Measurements from ENCODE around the gene TMEM151A. TPM values are rescaled to one million over a fixed set of nuclear protein-coding genes. Genes with fewer than 3 reads are reported as not detected.

Gene TMEM151A
- total and polyA plus RNA-seq, 9 donors, result 0.04 TPM; not detected in 8

DNA sequence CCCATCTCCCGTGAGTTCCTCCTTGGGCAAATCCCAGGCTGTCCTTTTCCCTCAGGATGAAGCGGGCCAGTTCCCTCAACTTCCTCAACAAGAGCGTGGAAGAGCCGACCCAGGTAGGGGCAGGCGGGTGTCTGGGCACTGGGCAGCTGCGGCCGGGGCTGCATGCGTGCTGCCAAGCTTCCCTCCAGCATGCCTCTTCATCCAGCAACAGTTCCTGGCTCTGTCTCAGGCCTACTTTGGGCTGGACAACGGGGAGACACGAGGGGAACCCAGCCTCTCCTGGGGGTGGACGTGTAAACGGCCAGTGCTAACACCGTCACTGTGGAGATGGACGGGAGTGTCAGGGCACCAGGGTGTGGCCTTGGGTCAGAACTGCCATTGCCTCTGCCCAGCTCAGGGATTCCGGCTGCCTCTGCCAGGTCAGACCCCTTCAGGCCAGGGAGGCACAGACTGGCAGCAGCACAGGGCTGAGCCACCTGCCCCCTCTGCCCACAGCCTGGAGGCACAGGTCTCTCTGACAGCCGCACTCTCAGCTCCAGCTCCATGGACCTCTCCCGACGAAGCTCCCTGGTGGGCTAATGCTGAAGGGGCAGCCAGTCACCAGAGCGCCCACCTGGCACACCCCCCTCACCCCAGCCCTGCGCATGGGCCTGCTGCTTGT is 25.2 kb upstream of the TMEM151A start:
- peaks cover 52% of the 10 kb centered on the region for H3K36me3 ChIP-seq (ENCODE audit: control insufficient read depth, insufficient read depth, low read length)
- H3K27ac ChIP-seq (ENCODE audit: low read length), result peak overlapping the region; percentile 100

DNA sequence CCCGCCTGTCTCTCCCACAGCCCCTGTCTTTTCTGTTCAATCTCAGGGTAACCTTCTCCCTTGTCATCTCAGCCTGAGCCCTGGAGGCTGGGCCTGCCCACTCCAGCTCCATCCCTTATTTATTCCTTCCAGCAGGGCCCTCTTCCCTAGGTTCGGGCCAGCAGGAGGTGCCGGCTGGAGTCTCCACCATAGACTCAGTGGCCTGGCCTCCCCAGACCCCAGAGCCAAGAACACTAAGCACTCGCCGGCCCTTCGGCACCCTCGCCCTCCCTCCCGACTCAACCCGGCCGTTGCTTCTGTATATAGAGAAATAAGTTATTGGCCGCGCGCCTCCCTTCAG is 24.7 kb upstream of the TMEM151A start:
- H3K36me3 ChIP-seq (ENCODE audit: control insufficient read depth, insufficient read depth, low read length), result peaks cover 53% of the 10 kb centered on the region

More for the DNA sequence above, 25.2 kb upstream of the TMEM151A start:
- no peaks in the 10 kb centered on the region for H3K9me3 ChIP-seq (replicated peaks; ENCODE audit: control insufficient read depth, low read depth, low read length)
- no peaks in the 10 kb centered on the region for H3K27me3 ChIP-seq (ENCODE audit: control insufficient read depth, insufficient read depth, low read length)
- 67% methylated on average over 20 of the region's 20 CpGs for WGBS (ENCODE audit: insufficient coverage)
- peaks cover 32% of the 10 kb centered on the region for H3K4me1 ChIP-seq (ENCODE audit: control insufficient read depth, insufficient read depth, low read length)
- no peak for DNase-seq
- peak overlapping the region; percentile 73 for H3K4me3 ChIP-seq (ENCODE audit: low read length)

DNA sequence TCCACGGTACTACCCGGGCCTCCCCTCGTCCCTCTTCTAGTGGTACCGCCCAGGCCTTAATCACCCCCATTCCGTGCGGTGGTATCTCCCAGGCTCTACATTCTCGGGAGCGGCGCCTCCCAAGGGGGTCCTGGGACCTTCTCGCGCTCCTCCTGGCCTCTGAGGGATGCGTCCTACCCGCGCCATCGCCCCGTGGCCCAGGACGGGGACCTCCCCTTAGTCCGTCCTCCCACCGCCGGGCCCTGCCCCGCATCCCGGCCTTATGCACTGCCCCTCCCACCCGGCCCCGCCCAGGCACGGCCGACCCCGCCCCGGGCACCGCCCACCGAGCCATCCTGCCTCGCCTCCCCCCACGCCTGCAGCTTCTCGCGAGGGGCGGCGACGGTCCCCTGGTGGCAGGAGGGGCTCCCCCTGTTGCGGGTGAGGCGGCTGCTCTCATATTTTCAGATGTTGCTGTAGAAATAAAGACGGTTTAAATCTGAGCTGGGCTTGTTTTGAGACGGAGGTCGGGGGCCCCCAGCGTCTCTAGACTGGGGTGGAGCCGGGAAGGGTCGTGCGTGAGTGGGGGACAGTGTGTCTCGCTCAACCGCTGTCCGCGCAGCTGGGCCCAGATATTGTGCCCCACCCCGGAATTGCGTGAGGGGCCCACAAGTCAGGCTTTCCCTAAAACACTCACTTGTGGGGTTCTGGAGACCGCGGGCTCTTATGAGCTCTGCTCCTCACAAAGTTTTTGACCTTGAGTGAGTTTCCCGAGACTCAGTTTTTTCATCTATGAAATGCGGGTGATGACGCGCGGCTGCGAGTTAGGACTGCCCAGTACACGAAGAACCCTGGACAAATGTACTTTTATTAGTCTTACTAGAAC is 24.1 kb upstream of the TMEM151A start:
- 0% methylated on average over 33 of the region's 61 CpGs for WGBS (ENCODE audit: insufficient coverage)
- Histone ChIP-seq H3K36me3 (ENCODE audit: control insufficient read depth, insufficient read depth, low read length) (peaks cover 53% of the 10 kb centered on the region), H3K4me3 (ENCODE audit: low read length) (peak overlapping the region; percentile 73), H3K9me3 (replicated peaks; ENCODE audit: control insufficient read depth, low read depth, low read length) (no peaks in the 10 kb centered on the region), H3K27ac (ENCODE audit: low read length) (peak overlapping the region; percentile 100), H3K4me1 (ENCODE audit: control insufficient read depth, insufficient read depth, low read length) (peaks cover 32% of the 10 kb centered on the region), H3K27me3 (ENCODE audit: control insufficient read depth, insufficient read depth, low read length) (no peaks in the 10 kb centered on the region)
- peak; percentile 96 for DNase-seq

More for the DNA sequence above, 24.7 kb upstream of the TMEM151A start:
- no peaks in the 10 kb centered on the region for H3K9me3 ChIP-seq (replicated peaks; ENCODE audit: control insufficient read depth, low read depth, low read length)
- no peak for DNase-seq
- peaks cover 32% of the 10 kb centered on the region for H3K4me1 ChIP-seq (ENCODE audit: control insufficient read depth, insufficient read depth, low read length)
- H3K4me3 ChIP-seq (ENCODE audit: low read length), result peak overlapping the region; percentile 73
- WGBS (ENCODE audit: insufficient coverage), result 50% methylated on average over 1 of the region's 13 CpGs
- no peaks in the 10 kb centered on the region for H3K27me3 ChIP-seq (ENCODE audit: control insufficient read depth, insufficient read depth, low read length)
- H3K27ac ChIP-seq (ENCODE audit: low read length), result peak overlapping the region; percentile 100

DNA sequence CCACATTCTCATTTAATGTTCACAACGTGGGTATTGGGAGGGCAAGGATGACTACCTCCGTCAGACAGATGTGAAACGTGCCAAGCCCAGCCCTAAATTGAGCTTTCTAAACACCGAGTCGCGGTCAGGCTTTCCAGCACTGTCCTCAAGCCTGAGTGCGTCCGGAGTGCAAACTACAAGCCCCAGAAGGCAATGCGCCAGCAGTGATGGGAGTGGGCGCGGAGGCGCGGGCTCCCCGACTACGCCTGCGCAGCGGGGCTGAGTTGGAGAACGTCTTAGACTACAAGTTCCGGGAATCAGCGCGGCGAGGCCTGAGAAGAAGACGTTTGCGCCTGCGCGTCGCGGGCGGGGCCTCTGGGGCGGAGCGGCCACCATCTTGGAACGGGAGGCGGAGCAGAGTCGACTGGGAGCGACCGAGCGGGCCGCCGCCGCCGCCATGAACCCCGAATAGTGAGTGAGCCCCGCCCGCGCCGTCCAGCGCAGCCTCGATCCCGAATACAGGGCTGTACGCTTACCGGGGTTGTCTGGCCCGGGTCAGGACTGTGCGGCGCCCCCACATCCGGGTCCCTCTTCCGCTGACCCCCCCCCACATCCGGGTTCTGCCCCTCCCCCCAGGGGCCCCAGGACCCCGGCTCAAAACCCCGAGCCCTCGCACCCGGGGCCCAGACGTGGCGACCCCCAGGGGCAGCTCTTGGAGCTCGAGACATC is 23.3 kb upstream of the TMEM151A start, which contains the start of gene RAB1B:
Gene RAB1B (plus strand): TSS at position 396 of the 708 bp plus-strand sequence. CDS start 41 bp downstream, at position 437.
- H3K36me3 ChIP-seq (ENCODE audit: control insufficient read depth, insufficient read depth, low read length), result peaks cover 53% of the 10 kb centered on the region
- H3K4me3 ChIP-seq (ENCODE audit: low read length), result peak within 1 kb of the TSS; percentile 97
- under 1% methylated on average over 52 of the region's 64 CpGs for WGBS (ENCODE audit: insufficient coverage)
- peak; percentile 100 for DNase-seq
- H3K4me1 ChIP-seq (ENCODE audit: control insufficient read depth, insufficient read depth, low read length), result peaks cover 37% of the 10 kb centered on the region
- no peaks in the 10 kb centered on the region for H3K9me3 ChIP-seq (replicated peaks; ENCODE audit: control insufficient read depth, low read depth, low read length)
- no peaks in the 10 kb centered on the region for H3K27me3 ChIP-seq (ENCODE audit: control insufficient read depth, insufficient read depth, low read length)
- H3K27ac ChIP-seq (ENCODE audit: low read length), result peak within 1 kb of the TSS; percentile 100

DNA sequence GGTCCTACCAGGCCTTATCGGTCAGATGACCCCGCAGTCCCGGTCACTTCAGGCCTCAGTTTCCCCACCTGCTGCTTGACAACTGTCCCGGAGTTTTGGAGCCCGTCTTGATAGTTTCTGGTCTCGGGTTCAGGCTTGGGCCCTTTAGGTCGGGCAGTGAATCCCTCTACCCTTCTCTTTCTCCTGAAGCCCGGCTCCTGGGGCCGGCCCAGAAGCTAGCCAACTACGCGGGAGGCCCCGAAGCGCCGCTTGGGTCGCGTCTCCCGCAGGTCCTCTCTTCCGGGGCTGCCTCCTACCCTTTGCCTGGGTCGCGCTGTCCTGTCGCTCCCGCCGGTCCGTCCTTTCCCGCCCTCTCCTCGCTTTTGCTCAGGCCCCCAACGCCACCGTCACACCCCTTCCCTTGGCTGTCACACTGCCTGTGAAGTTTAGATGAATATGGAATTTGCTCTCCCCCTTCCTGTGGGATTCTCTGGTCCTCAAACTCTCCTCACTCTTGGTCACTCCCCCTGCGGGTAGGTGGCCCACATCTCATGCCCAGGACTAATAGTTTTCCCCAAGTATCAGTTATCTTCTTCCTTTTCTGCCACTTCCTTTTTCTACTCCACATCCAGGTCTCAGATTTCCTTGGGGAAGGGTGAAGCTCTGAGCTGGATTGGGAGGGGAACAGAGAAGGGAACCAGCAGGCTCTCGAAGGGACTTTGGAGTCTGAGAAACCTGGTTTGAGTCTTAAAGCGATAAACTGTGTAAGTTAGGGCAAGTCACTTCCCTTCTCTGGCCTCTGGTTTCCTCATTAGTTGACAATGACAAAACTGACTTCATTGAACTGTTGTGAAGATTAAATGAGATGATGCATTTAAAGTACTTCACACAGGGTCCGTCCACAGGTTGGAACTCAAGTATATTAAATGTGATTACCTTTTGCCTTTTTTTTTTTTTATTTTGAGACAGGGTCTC is 22.5 kb upstream of the TMEM151A start:
- Histone ChIP-seq H3K4me3 (ENCODE audit: low read length) (peak overlapping the region; percentile 97), H3K4me1 (ENCODE audit: control insufficient read depth, insufficient read depth, low read length) (peaks cover 45% of the 10 kb centered on the region), H3K9me3 (replicated peaks; ENCODE audit: control insufficient read depth, low read depth, low read length) (no peaks in the 10 kb centered on the region), H3K36me3 (ENCODE audit: control insufficient read depth, insufficient read depth, low read length) (peaks cover 53% of the 10 kb centered on the region), H3K27me3 (ENCODE audit: control insufficient read depth, insufficient read depth, low read length) (no peaks in the 10 kb centered on the region), H3K27ac (ENCODE audit: low read length) (peak overlapping the region; percentile 95)
- WGBS (ENCODE audit: insufficient coverage), result 0% methylated on average over 19 of the region's 32 CpGs
- DNase-seq, result peak; percentile 63

DNA sequence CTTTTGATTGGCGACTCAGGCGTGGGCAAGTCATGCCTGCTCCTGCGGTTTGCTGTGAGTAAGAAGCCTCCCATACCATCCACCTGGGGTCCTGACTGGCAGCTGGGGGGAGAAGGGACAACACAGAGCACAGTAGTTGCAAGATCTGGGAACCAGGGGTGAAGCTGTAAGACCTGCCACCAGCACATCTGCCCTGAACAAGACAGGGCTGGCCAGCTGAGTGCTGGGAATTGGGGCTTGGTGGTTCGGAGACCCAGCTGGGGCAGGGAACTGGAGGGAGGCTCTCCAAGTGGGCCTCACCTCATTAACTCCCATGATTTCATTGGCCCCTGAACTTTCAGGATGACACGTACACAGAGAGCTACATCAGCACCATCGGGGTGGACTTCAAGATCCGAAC is 19.9 kb upstream of the TMEM151A start:
- H3K4me1 ChIP-seq (ENCODE audit: control insufficient read depth, insufficient read depth, low read length), result peaks cover 59% of the 10 kb centered on the region
- WGBS (ENCODE audit: insufficient coverage), result 83% methylated on average over 3 of the region's 7 CpGs
- no peak for DNase-seq

DNA sequence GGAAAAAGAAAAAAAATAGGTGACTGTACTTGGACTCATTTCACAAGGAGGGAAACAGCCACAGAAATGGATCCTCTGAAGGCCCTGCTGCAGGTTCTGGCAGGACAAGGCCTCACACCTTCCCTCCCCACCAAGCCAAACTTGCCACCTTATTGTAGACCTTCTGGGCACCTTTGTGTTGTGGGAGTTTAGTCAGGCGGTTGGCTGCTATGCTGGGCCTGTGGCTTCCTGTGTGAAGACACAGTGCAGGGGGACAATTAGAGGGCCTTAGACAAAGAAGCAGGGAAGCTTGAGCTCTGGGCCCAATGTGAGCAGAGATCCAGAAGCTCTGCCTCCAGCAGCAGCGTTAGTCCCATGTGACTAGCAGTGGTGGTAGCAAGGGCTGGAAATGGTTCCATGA is 19.1 kb upstream of the TMEM151A start:
- no peaks in the 10 kb centered on the region for H3K9me3 ChIP-seq (replicated peaks; ENCODE audit: control insufficient read depth, low read depth, low read length)
- no peak overlapping the region for H3K27ac ChIP-seq (ENCODE audit: low read length)
- 90% methylated on average over 2 of the region's 2 CpGs for WGBS (ENCODE audit: insufficient coverage)
- DNase-seq, result no peak
- no peak overlapping the region for H3K4me3 ChIP-seq (ENCODE audit: low read length)
- peaks cover 57% of the 10 kb centered on the region for H3K4me1 ChIP-seq (ENCODE audit: control insufficient read depth, insufficient read depth, low read length)
- no peaks in the 10 kb centered on the region for H3K27me3 ChIP-seq (ENCODE audit: control insufficient read depth, insufficient read depth, low read length)
- peaks cover 53% of the 10 kb centered on the region for H3K36me3 ChIP-seq (ENCODE audit: control insufficient read depth, insufficient read depth, low read length)

More for the DNA sequence above, 19.9 kb upstream of the TMEM151A start:
- no peak overlapping the region for H3K4me3 ChIP-seq (ENCODE audit: low read length)
- no peak overlapping the region for H3K27ac ChIP-seq (ENCODE audit: low read length)
- H3K36me3 ChIP-seq (ENCODE audit: control insufficient read depth, insufficient read depth, low read length), result peaks cover 52% of the 10 kb centered on the region
- H3K27me3 ChIP-seq (ENCODE audit: control insufficient read depth, insufficient read depth, low read length), result no peaks in the 10 kb centered on the region
- no peaks in the 10 kb centered on the region for H3K9me3 ChIP-seq (replicated peaks; ENCODE audit: control insufficient read depth, low read depth, low read length)

DNA sequence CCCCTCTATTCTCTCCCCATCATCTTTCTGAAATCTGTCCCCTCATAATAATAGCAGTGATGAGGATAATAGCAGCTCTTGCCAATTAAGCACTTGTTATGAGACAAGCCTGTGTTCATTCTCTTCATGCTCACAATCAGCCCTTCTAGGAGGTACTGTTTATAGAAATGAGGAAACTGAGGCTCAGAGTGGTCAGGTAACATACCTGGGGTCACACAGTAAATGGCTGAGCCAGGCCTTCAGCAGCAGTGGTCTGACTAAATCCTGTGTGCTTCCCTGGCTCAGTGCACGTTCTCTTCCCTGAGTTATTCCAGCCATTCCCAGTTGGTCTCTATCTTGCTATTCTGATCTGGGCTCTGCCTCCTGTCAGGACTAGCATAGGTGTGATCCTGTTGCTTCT is 17.5 kb upstream of the TMEM151A start:
- Histone ChIP-seq H3K4me3 (ENCODE audit: low read length) (no peak overlapping the region), H3K4me1 (ENCODE audit: control insufficient read depth, insufficient read depth, low read length) (peaks cover 60% of the 10 kb centered on the region), H3K9me3 (replicated peaks; ENCODE audit: control insufficient read depth, low read depth, low read length) (no peaks in the 10 kb centered on the region), H3K36me3 (ENCODE audit: control insufficient read depth, insufficient read depth, low read length) (peaks cover 53% of the 10 kb centered on the region), H3K27me3 (ENCODE audit: control insufficient read depth, insufficient read depth, low read length) (peaks cover 2% of the 10 kb centered on the region), H3K27ac (ENCODE audit: low read length) (peak overlapping the region; percentile 51)
- WGBS (ENCODE audit: insufficient coverage), result 36% methylated on average over 1 of the region's 1 CpG
- DNase-seq, result no peak

DNA sequence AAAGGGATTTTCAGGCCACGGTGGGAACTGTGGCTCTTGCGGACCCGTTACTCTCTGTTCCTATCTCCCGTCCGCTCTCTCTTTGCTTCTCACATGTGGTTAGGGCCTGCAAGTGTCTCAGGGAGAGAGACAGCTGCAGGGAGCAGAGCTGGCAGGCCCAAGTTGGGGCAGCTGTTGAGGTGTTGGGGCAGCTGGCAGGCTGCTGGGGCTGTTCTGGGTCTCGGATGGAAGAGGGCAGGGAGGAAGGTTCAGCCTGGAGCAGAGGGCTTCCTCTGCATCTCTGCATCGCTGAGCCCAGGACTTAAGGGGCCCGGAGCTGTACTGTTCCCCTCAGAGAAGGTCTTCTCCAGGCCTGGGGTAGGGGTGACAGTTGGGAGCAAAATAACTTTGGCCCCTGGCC is 16.3 kb upstream of the TMEM151A start:
- Histone ChIP-seq H3K36me3 (ENCODE audit: control insufficient read depth, insufficient read depth, low read length) (peaks cover 52% of the 10 kb centered on the region), H3K27ac (ENCODE audit: low read length) (peak overlapping the region; percentile 83), H3K9me3 (replicated peaks; ENCODE audit: control insufficient read depth, low read depth, low read length) (no peaks in the 10 kb centered on the region), H3K27me3 (ENCODE audit: control insufficient read depth, insufficient read depth, low read length) (peaks cover 2% of the 10 kb centered on the region), H3K4me3 (ENCODE audit: low read length) (no peak overlapping the region), H3K4me1 (ENCODE audit: control insufficient read depth, insufficient read depth, low read length) (peaks cover 60% of the 10 kb centered on the region)
- 76% methylated on average over 5 of the region's 8 CpGs for WGBS (ENCODE audit: insufficient coverage)
- peak; percentile 72 for DNase-seq
